Measurements from ENCODE around the gene LACRT.

Gene LACRT

DNA sequence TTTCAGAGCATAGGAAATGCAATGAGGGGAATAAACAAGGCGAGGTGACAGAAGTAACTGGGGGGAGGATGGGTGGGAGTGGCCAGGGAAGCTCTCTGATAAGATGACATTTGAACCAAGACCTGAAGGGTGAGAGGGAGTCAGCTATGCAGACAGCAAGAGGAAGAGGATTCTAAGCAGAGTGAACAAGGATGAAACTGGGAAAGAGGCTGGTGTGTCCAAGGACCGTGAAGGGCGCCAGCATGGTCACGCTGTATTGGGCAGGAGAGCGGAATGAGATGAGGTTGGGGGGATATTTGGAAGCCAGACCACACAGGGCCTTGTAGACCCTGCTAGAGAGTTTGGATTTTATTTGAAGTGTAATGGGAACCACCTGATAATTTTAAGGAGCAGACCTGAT is 35.7 kb downstream of the LACRT start:
- no peak for DNase-seq

DNA sequence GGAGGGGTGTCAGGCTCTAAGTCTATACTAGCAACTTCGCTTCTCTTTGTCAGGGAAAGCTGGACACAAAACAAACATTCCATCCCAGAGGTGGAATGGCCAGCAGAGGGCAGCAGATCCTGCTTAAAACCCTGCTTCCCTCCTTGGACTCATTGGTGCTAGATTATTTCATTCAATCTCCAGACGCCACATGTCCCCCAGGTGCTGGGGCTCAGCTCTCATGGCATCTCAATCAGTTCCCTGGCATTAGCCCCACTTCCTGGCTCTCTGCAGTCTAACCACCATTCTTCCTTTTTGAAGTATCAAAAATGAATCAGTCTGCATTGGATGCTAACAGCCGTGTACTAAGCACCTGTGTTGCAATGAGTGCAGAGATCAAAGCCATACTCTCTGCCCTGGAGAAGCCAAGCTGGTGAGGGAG is 38.2 kb downstream of the LACRT start:
- peak; percentile 82 for DNase-seq

DNA sequence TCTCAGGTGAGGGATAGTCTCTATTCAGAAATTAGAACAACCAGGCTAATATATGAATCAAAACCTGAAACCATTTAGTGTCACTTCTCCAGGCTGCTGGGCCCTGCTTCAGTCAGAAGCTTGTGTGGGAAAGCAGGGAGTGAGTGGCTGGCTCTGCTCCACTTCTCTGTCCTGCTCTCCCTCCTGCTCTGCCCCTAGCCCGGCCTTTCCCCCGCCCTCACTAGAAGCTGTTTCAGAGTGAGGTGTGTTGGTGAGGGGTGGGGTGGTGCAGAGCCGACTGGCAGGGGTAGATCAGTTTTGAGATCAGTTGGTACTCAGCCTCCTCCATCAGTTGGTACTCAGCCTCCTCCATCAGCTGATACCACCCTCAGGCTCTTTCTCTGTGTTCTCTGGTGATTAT is 39.2 kb downstream of the LACRT start:
- peak; percentile 61 for DNase-seq

DNA sequence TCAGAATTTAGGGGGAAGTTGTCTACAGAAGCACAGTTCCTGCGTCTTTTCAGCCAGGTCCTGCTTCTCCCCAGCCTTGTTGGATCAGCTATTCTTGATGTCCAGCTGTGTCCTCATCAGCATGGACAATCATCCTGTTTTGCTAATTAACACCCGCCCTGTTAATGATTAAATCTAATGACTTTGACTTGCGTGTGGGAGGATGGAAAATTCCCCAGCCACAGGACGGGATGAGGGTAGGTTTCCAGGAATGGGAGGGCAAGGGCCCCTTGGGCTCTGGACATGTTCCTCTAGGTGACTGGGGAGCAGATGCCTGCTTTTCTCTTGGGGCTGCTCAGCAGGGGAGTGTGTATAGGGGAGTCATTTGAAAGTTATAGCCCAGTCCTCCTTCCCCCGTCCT is 41.0 kb downstream of the LACRT start:
- DNase-seq: no peak

DNA sequence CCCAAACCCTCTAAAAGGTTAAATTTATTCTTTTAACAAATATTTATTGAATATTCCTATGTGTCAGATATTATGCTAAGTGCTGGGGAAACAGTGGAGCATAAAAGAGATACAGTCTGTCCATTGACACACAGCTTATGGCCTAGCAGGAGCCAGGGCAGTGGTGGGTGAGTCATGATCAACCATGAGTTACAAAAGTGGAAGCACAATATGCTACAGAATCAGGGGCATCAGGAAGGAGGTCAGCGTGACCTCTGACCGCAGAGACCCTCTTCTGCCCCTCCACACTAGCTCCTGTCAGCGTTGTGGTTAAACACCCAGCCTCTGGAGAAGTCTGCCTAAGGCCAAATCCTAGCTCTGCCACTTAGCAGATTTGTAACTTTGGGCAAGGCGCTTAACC is 41.6 kb downstream of the LACRT start:
- DNase-seq: no peak

DNA sequence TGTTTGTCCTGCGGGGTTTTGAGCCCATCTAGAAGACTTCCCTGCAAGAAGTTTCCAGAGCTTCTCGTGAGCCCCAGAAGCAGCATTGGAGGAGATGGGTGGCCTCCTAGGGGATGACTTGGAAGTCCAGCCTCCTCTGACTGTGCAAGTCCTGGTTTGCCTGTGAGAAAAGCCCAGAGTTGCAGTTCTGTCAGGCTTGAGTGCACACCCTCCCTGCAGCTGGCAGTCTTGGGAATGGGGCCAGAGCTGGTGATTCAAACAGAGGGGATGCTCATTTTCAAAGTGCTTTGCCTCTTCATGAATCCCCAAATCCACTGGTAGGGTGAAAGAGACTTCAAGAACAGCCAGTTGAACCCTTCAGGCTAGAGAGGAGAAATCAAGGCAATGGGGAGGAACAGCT is 42.4 kb downstream of the LACRT start:
- DNase-seq: no peak

DNA sequence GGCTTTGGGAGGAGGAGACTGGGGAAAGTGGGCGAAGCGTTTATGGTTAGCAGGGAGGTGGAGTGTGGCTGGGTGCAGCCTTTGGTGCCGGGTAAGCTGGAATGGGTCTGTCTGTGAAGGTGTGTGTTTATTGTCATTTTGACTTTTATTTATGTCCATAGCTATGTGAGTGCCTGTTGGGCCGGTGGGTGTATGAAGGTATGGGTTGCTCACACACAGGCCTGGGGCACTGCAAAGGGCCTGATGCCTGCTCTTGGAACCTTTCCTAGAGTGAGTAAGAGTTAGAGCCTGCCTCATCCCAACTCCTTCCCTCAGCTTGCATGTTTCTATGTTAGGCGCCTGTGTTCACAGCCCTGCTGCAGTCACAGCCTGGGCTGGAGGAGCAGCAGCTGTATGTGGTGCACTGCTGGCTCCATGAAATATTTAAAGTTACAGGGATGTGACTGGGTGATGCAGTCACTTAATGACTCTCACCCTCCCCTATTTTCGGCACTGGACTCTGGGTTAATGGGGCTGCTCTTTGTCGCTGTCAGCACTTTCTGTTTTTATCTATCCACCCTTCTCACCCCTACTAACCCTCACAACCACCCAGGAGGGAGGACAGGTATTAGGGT is 43.6 kb downstream of the LACRT start:
- no peak for DNase-seq

DNA sequence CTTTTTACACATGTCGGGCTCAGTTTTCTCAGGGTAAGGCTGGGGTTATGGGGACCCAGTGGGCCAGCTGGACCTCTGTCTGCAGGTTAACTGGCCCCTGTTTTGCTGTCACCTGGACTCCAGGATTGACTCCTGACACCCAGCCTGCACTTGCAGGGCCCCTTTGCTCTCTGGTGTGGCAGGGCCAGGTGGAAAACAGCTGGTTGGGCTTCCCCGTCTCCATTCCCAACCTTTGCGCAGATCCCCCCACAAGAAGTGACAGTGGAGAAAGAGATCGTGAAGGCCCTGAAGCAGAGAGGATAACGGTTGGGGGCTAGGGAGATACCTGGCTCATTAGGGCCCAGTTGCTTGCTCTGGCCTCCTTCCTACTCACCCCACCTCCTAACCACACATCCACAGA is 44.7 kb downstream of the LACRT start:
- no peak for DNase-seq

DNA sequence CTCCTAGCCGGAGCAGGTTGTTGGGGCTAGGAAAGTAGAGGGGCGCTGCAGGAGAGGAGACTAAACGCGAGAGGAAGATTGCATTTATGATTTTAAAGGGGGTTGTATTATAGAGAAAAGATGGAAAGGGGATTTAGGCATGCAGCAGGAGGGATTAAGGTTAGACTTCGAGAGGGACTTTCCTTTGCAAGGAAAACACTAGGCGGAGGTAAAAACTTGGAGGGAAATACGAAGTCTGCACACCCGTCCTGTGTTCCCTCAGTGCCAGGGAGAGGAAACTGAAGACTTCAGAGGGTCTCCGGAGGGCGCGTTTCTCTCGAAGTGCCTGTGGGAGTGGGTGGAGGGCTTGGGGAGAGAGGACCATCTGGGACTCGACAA is 45.8 kb downstream of the LACRT start:
- DNase-seq: no peak

DNA sequence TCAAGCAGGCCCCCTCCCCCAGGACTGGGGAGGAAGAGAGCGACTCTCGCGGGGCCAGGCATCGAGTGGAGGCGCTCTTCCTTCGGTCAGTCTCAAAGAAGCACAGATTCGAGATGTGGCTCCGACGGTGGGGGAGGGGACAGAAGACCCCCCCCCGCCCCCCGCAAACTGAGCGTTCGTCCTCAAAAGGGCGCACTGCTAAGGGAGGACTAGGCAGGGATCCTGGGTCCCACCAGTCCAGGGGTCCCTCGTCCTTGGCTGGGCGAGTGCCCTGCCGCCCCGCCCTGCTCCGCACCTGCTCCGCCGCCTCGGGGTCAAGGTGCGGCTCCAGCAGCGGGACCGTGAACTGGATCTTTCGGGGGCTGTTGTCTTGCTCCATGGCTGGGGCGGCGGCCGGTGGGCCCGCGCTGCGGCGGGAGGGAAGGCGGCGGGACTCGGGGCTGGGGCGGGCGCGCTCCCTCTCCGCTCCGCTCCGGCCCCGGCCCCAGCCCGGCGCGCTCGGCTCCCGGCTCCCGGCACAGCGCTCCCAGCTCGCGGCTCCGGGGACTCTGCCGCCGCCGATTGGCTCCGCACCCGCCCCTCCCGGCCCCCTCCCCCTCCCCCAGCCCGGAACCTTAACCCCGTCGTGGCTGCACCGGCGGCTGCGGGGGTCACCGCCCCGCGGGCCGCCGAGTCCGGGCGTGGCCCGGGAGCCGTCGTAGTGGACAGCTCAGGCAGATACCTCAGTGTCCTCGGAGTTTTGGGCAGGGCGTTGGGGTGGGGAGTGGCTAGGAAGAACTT is 46.4 kb downstream of the LACRT start, which contains the start of gene PPP1R1A:
Gene PPP1R1A (minus strand): TSS at position 550 of the 780 bp plus-strand sequence. CDS start 171 bp downstream, at position 379.
- no peak for DNase-seq

DNA sequence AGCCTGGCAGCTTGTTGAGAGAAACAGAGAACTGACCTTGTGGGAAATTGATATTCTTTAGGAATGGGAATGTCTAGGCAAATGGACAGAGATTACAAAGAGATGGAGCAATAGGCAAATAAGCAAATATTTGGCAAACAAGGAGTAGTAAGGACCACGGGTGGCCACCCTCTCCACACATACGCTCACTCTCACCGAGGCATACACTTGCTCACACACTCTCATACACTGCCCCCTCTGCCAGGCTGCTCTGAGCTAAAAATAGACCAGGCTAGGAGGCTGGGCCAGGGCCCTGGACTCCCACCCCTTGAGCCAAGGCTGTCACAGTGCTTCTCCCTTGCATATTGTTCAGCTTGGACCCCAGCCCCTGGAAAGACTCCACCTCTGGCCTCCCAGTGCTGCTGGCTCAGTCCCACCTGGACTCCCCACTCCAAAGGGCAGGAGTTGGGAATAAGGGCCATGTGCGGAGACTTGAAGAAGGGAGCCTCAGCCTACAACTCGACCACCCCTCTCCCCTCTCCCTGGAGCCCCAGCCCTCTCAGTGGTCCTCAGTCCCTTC is 47.3 kb downstream of the LACRT start:
- no peak for DNase-seq

DNA sequence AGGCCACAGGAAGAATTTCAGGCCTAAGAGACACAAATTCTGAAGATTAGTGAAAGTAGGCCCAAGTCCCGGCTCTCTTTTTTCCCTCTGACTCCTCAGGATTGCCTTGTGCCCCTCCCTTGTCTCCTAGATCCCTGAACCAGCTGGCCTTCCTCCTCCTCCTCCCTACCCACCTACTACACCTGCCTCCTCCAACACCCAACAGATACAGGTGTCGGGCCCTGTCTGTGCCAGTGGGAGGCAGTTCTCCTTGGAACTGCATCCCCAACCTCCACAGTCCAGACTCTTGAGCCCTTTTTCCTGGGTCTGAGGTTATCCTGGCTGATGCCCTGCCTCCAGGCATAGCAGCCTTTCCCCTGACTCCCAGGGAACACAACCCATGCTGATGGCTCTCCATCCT is 48.1 kb downstream of the LACRT start:
- no peak for DNase-seq

DNA sequence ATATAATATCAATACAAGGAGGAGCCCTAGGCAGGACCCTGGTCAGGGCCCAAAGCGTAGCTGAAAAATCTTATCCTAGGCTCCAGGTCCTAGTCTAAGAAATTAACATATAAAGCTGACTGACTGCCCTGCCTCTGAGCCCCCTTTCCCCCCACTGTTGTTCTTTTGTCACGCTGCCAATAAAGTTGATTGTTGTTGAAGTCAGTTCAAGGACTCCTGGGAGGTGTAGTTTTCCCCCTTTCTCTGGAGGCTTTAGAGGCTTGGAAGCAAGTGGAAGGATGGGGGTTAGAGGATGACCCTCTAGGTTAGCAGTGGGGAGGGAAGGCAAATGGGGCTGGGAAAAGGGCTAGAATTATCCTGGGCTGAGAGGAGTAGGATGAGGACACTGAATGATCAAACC is 49.5 kb downstream of the LACRT start:
- no peak for DNase-seq

DNA sequence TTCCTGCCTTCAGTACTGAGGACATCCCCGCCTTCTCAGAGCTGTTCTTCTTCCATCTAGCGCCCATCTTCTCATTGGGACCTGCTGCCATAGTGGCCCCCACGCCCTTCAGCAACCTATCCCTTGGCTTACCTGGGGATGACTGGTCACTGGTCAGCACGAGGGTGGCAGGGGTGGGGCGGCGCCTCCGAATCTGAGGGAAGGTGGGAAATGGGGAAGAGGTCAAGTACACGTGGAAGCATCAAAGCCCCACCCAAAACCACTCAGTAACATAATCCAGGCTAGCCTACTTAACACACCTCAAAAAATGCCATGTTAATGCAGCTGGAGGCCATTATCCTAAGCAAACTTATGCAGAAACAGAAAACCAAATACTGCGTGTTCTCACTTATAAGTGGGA is 50.6 kb downstream of the LACRT start:
- DNase-seq: no peak

DNA sequence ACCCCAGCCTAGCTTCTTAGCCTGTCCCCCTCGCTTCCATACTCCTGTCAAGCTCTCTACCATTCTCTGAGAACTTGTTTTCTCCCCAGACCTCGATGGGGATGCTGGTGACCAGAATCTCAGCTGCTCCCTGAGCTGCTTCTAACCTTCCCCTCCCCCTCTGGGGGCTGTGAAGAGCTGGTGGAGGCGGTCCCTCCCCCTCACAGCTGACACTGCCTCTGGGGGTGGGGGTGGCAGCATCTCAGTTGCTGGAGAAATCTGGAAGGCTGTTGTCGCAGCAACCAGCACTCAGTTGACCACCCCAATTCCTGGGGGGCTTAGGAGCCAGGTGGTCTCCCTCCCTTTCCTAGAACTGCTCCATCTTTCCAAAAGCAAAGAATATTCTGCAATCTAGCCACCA is 51.0 kb downstream of the LACRT start:
- DNase-seq: no peak

DNA sequence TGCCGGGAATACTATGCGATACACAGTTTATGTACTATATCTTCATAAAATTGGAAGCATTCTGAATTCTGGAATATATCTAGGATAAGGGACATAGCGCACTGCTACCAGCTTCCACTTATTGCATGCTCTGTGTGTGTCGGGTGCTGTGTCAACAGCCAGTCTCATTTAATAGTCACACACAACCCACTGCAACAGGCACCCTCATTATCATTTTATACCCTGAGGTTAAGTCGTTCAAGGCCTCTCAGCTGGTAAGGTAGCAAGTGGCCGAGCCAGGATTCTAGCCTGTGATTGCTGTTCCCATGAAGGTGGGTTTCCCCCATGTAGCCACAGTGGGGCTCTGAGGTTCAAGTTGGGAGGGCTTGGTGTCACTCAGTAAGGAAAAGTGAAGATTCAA is 53.3 kb downstream of the LACRT start:
- no peak for DNase-seq

Data from activated effector memory CD4-positive, alpha-beta T cell treated with anti-CD3 and anti-CD28 coated beads, Interleukin-2, amount 50 U/mL, for 16 hours (primary cell).